Measurements from ENCODE around the gene PRR11. TPM values are rescaled to one million over a fixed set of nuclear protein-coding genes. Genes with fewer than 3 reads are reported as not detected.

PRR11 gene
- total RNA-seq, 4 donors from 2014 or later: 0.82 to 3.5 (median 1.4) TPM

DNA sequence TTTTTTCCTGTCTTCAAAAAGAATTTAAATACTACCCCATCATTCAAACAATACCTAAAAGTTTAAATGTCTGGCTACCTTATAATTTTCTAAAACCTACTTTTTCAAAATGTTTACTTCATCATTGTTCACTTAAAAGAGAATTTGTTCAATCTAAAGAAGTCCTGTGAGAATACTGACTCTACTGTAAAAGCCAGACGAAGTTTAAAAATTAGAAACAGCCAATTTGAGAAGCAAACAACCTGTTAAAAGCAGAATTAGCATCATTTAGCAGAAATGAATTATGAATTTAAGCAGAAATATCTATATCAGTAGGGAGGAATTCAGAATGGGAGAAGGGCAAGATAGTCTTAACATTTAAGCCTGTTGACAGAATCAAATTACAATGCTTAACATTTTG lies 2.6 kb upstream of the PRR11 start:
- TF ChIP-seq, protein P1, sequence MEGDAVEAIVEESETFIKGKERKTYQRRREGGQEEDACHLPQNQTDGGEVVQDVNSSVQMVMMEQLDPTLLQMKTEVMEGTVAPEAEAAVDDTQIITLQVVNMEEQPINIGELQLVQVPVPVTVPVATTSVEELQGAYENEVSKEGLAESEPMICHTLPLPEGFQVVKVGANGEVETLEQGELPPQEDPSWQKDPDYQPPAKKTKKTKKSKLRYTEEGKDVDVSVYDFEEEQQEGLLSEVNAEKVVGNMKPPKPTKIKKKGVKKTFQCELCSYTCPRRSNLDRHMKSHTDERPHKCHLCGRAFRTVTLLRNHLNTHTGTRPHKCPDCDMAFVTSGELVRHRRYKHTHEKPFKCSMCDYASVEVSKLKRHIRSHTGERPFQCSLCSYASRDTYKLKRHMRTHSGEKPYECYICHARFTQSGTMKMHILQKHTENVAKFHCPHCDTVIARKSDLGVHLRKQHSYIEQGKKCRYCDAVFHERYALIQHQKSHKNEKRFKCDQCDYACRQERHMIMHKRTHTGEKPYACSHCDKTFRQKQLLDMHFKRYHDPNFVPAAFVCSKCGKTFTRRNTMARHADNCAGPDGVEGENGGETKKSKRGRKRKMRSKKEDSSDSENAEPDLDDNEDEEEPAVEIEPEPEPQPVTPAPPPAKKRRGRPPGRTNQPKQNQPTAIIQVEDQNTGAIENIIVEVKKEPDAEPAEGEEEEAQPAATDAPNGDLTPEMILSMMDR (IDR thresholded peaks at IDR 0.05): no peak
- no peak for ATAC-seq (ENCODE audit: low FRiP score)
- DNase-seq (ENCODE audit: low spot score): no peak

DNA sequence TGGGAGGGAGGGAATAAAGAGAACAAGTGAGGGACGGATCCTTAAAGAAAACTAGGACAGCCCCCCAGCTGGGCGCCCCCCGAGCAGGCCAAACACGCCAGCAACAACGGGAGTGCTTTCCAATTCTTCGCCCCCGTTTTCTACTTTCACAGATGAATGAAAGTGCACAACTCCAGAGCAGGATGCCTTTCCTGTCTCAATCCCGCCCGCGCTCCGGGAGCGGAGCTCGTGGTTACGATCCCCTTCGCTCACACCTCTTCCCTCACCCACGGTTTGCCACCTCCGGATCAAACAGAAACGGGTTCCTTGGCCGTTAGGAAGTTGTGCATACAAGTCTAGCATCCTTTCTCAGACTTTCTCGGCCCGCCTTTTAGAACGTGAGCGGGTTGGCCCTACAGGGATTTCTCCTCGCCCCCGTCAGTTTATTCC lies 1.2 kb upstream of the PRR11 start:
- TF ChIP-seq, protein P1 (IDR thresholded peaks at IDR 0.05): no peak
- DNase-seq (ENCODE audit: low spot score) (no peak), ATAC-seq (ENCODE audit: low FRiP score) (no peak)

DNA sequence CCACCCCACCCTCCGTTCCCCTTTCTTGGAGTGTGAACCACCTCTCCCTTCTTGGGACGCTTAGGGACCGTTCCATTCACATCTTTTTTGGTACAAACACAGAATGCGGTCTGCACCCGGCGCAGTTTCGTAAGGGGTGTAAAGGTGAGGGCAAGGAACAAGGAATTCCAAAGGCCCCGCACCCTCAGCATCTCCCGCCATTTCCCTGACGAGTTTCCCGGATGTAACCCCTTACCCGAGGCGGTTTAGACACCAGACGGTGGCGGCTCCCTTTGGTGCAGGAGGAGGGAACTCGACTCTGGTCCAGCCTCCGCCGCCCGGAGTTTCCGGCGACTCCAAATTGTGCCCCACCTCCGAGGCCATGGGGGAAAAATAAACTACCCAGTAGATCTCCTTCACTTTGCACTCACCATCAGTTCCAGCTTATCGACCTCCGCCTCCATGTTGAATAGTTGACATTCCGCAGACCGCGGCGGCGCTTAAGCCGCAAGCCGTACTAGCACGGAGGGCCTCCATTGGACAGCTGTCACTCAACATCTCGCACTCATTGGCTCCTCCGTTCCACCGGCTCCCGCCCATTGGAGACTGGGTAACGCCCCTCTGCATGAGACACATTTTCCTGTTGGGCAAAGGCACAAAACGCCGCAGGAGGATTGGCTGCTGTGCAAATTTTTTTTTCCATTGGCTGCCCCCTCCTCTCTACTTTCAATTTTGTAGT lies 666 bp upstream of the PRR11 start, which contains the start of gene SKA2:
TSS of gene SKA2 (minus strand) at position 466 of the 718 bp plus-strand sequence. CDS start at position 443, 23 bp downstream.
- peak; percentile 97 for ATAC-seq (ENCODE audit: low FRiP score)
- TF ChIP-seq, protein P1 (IDR thresholded peaks at IDR 0.05): no peak
- DNase-seq (ENCODE audit: low spot score): peak; percentile 76

DNA sequence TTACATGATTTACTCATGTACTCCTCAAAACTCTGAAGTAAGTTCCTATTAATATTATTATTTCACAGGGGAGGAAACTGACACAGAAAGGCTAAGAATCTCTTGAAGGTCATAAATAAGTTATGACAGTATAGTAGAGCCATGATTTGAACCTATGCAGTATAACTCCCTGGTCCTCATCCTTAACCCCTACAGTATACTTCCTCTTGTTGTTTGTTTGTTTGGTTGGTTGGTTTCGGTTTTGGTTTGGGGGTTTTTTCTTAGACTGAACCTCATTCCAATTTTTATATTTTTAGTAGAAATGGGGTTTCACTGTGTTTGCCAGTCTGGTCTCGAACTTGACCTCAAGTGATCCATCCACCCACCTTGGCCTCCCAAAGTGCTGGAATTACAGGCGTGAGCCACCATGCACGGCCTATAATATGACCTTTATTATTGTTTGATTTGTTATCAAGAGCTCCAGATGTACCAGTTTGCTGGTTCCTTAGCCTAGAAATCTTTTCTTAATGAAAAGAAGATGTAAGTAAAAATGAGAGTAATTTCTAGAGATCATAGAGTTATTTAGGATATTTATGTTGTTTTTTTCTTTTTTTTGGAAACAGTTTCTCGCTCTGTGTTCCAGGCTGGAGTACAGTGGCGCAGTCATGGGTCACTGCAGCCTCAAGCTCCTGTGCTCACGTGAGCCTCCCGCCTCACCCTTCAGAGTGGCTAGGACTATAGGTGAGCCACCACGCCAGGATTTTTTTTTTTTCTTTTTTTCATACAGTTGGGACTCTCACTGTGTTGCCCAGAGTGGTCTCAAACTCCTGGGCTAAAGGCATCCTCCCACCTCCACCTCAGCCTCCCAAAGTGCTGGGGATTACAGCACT lies 4.8 kb downstream of the PRR11 start:
- ATAC-seq (ENCODE audit: low FRiP score): no peak
- DNase-seq (ENCODE audit: low spot score): no peak
- TF ChIP-seq, protein P1 (IDR thresholded peaks at IDR 0.05): no peak

DNA sequence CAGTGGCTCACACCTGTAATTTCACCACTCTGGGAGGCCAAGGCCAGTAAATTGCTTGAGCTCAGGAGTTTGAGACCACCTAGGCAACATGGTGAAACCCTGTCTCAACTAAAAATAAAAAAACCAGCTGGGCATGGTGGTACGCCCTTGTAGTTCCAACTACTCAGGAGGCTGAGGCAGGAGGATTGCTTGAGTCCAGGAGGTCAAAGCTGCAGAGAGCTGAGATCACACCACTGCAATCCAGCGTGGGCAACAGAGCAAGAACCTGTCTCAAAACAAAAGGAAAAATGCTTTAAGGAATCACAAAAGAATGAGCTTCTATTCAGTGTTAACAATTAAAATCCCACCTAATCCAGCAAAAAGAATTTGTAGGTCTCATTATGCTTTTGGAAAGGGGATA lies 5.9 kb downstream of the PRR11 start:
- DNase-seq (ENCODE audit: low spot score): no peak
- TF ChIP-seq, protein P1 (IDR thresholded peaks at IDR 0.05): no peak

DNA sequence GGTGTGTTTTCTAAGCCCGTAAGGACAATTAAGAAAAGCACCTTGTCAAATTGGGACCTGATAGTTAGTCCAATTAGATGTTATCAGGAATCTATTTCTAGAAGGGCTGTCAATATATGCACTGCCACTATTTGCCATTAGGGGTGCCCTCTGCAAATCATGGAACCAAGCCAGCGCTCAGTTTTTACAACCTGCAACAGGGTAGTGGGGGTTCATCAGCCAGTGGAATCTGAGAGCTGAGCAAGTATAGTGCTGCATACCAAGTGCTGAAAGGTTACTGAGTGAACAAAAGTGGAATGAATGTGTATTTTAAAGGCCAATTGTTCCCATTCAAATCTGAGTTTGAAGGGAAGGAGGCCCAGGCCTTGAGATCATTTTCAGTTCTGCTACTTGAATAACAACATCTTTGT lies 10.4 kb downstream of the PRR11 start:
- no peak for DNase-seq (ENCODE audit: low spot score)
- ATAC-seq (ENCODE audit: low FRiP score): no peak

More for the DNA sequence above, 5.9 kb downstream of the PRR11 start:
- ATAC-seq (ENCODE audit: low FRiP score): no peak

More for the DNA sequence above, 10.4 kb downstream of the PRR11 start:
- TF ChIP-seq, protein P1 (IDR thresholded peaks at IDR 0.05): no peak
